Mucosa of descending colon (tissue), 3 donors: ENCODE measurements around the gene EXOC6. TPM values are rescaled to one million over a fixed set of nuclear protein-coding genes. Genes with fewer than 3 reads are reported as not detected.

Experiments
- ATAC-seq: fragments of 200-7000 bp; cut with Tn5 transposase; one replicate; pipeline ENCODE4 v1.9.1; 2020; ENCODE audit warnings: mild to moderate bottlenecking, moderate library complexity
- DNase-seq, 3 donors: peaks; one replicate each; pipeline ENCODE4 v3.0.0-alpha.2; 2020
- H3K36me3 ChIP-seq: fragments of 200-600 bp; one replicate; pipeline ENCODE4 v1.8.0; 2021; ENCODE audit warnings: low read depth, mild to moderate bottlenecking
- H3K4me1 ChIP-seq: fragments of 200-600 bp; one replicate; pipeline ENCODE4 v1.8.0; 2021; ENCODE audit warnings: low read depth, mild to moderate bottlenecking
- H3K4me3 ChIP-seq: fragments of 200-600 bp; one replicate; pipeline ENCODE4 v1.8.0; 2021; ENCODE audit warnings: mild to moderate bottlenecking
- H3K9me3 ChIP-seq: fragments of 200-600 bp; one replicate; pipeline ENCODE4 v1.8.0; 2021; ENCODE audit warnings: mild to moderate bottlenecking
- CTCF ChIP-seq: fragments of 200-600 bp; IDR thresholded peaks from one replicate; pipeline ENCODE4 v1.8.0; 2022; ENCODE audit warnings: antibody characterized with exemption, mild to moderate bottlenecking
- intact Hi-C, 2 donors: fragments of 100-400 bp; cut with DNase I in 1 of 2; cut with micrococcal nuclease in 1 of 2; formaldehyde crosslinking; loops; one replicate each; pipeline versions ENCODE4 v1.11.0 to v1.11.1; 2022; cut with DNase I, micrococcal nuclease
- total RNA-seq, 3 donors: library from RNA; stranded (reverse); fragmentation: NEBNext Ultra II Directional in 2 of 3; extraction: Animal tissue kit (Norgen Biotek cat#: 25700) in 2 of 3; gene quantifications; one replicate each; pipeline versions ENCODE4 v1.2.1 to v1.2.4, GENCODE V29; 2021 to 2023
- donor health status: DM: no; HTN: no; CAD: no; lungs with moderate emphysema.
- donor health status: DM: no; HTN: no; CAD: no.
- donor health status: DM: no; HTN: yes; CAD: no.

EXOC6 gene
- total RNA-seq, 3 donors from 2014 or later, result 12.7 to 13.9 (median 13.1) TPM

GRCh38 chr10:92923416-92923815, 75.1 kb downstream of the EXOC6 start:
- H3K4me3 ChIP-seq, result no peak overlapping the region
- TF ChIP-seq CTCF, result no peak
- no peak for ATAC-seq
- H3K4me1 ChIP-seq, result no peaks in the 10 kb centered on the region
- no peak for DNase-seq
- no peaks in the 10 kb centered on the region for H3K36me3 ChIP-seq
- intact Hi-C loops, result no loop called here
- H3K9me3 ChIP-seq, result no peaks in the 10 kb centered on the region

- Histone ChIP-seq H3K4me3 (no peak overlapping the region), H3K9me3 (no peaks in the 10 kb centered on the region), H3K4me1 (no peaks in the 10 kb centered on the region), H3K36me3 (no peaks in the 10 kb centered on the region)
- DNase-seq (no peak), ATAC-seq (no peak)
- intact Hi-C loops, result no loop called here
- TF ChIP-seq CTCF, result no peak
Observed at GRCh38 chr10:92929896-92930295, 81.6 kb downstream of the EXOC6 start.

GRCh38 chr10:92931597-92931996, 83.3 kb downstream of the EXOC6 start:
- H3K4me1 ChIP-seq, result no peaks in the 10 kb centered on the region
- H3K9me3 ChIP-seq, result no peaks in the 10 kb centered on the region
- DNase-seq, result no peak
- no peak for ATAC-seq
- intact Hi-C loops, result no loop called here
- H3K4me3 ChIP-seq, result no peak overlapping the region
- no peaks in the 10 kb centered on the region for H3K36me3 ChIP-seq
- no peak for TF ChIP-seq CTCF

GRCh38 chr10:92937876-92938275, 89.6 kb downstream of the EXOC6 start:
- TF ChIP-seq CTCF, result no peak
- ATAC-seq (no peak), DNase-seq (no peak)
- Histone ChIP-seq H3K4me3 (no peak overlapping the region), H3K36me3 (no peaks in the 10 kb centered on the region), H3K4me1 (no peaks in the 10 kb centered on the region), H3K9me3 (no peaks in the 10 kb centered on the region)
- intact Hi-C loops, result no loop called here

GRCh38 chr10:92938841-92939240, 90.5 kb downstream of the EXOC6 start:
- no peak for DNase-seq
- Histone ChIP-seq H3K9me3 (no peaks in the 10 kb centered on the region), H3K4me1 (no peaks in the 10 kb centered on the region), H3K36me3 (no peaks in the 10 kb centered on the region), H3K4me3 (no peak overlapping the region)
- no peak for TF ChIP-seq CTCF
- intact Hi-C loops, result no loop called here
- ATAC-seq, result no peak

- H3K4me3 ChIP-seq, result no peak overlapping the region
- TF ChIP-seq CTCF, result no peak
- no peaks in the 10 kb centered on the region for H3K36me3 ChIP-seq
- no peak for ATAC-seq
- no peak for DNase-seq
- H3K4me1 ChIP-seq, result no peaks in the 10 kb centered on the region
- no peaks in the 10 kb centered on the region for H3K9me3 ChIP-seq
- intact Hi-C loops, result no loop called here
Observed at GRCh38 chr10:92942226-92942625, 93.9 kb downstream of the EXOC6 start.
